ENCODE data around the gene BLID.

GRCh38 chr11:122158171-122158570 is 42.2 kb upstream of the BLID start:
- TF ChIP-seq, protein P1, sequence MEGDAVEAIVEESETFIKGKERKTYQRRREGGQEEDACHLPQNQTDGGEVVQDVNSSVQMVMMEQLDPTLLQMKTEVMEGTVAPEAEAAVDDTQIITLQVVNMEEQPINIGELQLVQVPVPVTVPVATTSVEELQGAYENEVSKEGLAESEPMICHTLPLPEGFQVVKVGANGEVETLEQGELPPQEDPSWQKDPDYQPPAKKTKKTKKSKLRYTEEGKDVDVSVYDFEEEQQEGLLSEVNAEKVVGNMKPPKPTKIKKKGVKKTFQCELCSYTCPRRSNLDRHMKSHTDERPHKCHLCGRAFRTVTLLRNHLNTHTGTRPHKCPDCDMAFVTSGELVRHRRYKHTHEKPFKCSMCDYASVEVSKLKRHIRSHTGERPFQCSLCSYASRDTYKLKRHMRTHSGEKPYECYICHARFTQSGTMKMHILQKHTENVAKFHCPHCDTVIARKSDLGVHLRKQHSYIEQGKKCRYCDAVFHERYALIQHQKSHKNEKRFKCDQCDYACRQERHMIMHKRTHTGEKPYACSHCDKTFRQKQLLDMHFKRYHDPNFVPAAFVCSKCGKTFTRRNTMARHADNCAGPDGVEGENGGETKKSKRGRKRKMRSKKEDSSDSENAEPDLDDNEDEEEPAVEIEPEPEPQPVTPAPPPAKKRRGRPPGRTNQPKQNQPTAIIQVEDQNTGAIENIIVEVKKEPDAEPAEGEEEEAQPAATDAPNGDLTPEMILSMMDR (conservative IDR thresholded peaks at IDR 0.05), result no peak
- no peak for TF ChIP-seq EZH2 (IDR thresholded peaks at IDR 0.05; ENCODE audit: low read depth)

Data from PC-9 (cell line).